ENCODE measurements around the gene RASSF6.

DNA sequence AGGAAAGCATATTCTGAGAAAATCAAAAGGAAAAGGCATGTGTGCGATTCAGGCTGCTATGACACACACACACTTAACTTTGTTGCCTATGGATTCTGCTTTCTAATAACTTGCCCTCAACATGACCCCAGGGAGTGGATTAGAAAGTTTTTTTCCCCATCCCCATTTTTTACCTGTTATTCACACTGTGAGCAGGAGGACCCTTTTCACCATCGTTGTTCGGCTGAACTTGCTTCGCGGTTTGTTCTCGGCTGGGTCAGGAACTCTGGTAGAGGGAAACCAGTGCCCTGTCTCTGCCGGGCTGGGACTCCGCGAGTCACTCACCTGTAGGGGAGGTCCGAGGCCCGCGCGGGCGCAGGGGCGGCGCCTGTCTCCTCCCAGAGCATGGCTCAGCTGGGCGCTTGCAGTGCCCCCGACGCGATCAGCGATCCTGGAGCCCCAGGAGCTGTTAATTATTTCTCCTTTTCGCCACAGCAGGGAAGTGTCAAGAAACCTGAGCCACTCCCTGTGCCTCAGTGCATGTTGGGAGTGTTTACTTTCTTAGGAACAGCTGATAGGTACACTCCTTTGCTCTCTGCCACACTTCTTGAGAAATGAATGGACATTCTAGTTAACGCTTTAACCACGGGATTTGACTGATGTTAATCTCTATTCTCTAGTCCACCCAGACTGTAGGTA is at the start of gene RASSF6:
- no peak for TF ChIP-seq POLR2A (IDR thresholded peaks at IDR 0.05)
- TF ChIP-seq CTCF (IDR thresholded peaks at IDR 0.05), result no peak
- TF ChIP-seq EP300 (IDR thresholded peaks at IDR 0.05), result no peak
